Activated gamma-delta T cell treated with anti-CD3 and anti-CD28 coated beads, Interleukin-2, amount 50 U/mL, for 16 hours (primary cell): ENCODE measurements around the gene RSU1.

Source experiments
- DNase-seq: peaks from one replicate; pipeline ENCODE4 v3.0.0-alpha.2; 2020; ENCODE audit warnings: low read depth

Gene RSU1

DNA sequence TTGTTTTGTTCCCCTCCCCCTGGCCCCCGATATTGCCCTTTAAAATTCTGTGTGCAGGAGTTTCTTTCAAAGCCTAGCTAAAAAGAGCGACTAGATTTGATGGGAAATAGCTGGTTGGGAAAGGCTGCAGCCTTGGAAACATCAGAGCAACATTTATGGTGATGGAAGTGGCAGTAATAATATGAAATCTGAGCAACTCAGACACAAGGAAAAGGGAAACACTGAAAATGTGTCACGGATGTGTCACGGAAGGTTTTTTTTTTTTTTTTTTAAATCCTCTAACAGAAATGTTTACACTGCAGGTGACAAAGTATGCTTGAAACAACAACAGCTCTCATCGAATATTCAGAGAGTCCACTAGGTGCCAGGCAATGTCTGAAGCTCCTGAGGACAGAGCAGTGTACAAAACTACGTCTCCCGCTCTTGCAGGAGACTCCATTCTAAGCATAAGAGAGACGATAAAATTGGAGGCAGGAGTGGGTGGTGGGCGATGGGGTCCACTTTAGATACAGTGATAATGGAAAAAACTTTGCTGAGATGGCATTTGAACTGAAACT lies 143.0 kb downstream of the RSU1 start:
- DNase-seq, result no peak

DNA sequence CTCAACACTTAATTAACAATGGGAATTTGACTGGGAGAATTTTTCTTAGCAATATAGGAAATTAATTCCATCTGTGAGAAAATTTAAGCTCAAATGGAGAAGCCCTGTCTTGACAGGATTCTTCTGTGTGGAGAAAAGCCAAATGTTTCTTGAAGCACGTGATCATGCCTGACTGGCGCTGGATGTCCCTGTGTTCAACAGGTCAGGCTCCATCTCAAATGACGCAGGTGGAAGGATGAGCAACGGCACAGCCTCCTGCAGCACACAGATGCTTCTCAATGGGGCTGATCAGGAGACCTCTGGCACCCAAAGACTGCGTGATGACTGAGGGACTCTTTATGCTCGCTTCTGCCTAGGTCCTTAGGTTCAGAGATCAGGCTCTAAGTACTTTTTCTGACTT lies 143.8 kb downstream of the RSU1 start:
- DNase-seq, result no peak

DNA sequence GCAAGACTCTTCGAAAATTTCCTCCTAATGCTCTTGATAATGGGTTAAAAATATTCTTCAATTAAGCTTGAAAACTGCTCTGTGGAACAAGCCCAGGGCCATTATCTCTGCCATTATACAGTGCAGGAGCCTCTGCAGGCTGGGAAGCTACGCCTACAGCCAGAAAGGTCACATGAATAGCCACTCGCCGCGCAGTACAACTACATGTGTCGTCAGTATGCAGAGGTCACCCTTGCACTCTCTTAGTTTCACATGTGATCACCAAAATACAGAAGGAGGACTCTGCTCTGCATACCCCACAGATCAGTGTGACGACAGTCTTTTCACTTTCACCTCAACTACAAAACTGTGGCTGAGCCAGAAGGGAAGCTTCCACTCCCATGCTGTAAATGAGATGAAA lies 153.8 kb downstream of the RSU1 start:
- no peak for DNase-seq

DNA sequence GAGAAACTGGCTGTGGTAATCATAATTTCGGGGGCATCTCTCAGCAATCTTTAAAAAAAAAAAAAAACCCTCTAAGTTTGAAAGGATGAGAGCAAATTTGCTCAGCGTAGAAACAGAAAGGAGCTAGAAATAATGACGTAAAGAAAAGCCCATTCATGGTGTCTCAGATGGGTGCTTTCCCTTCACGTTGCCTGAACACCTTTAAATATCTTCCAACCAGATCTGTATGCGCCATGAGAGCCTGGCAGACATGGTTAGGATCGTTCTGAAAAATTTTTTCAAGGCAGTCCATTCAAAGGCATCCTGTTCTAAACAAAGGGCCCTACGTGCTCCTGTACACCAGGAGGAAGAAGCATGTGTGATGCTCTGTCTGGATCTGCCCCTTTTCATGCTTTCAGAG lies 154.3 kb downstream of the RSU1 start:
- no peak for DNase-seq

DNA sequence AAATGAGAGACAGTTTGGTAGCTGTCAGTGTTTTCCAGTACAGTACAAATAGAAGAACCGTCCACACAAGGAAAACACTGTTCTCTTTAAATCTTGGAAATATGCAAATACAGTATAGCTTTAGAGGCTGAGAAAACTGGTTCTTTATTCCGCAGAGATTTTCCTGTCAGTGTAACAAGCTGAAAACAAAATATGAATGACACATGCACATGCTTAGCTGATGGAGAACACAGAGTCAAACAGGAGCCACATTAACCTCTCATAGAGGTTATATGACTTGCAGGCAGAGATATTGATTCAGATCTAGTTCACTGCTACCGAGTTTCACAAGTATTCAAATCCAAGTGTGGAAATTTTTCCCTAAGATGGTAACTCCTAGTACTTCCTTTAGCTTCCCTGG lies 160.3 kb downstream of the RSU1 start:
- no peak for DNase-seq

DNA sequence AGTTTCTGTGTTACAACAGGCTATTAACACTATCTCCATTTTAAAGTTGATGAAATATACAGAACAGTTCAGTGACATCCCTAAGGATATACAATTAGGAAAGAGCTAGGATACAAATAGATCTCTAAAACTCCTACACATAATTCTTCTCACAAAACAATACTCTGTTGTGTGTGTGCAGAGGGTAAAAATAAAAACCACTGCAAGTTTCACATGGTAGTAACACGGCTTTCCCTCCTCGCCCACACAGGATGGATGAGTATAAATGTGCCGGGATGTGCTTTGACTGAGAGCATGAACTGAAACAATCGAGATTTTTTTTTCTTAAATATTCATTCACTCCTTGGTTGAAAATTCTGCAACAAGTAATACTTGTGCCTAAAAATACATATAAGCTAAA lies 164.0 kb downstream of the RSU1 start:
- DNase-seq, result no peak

DNA sequence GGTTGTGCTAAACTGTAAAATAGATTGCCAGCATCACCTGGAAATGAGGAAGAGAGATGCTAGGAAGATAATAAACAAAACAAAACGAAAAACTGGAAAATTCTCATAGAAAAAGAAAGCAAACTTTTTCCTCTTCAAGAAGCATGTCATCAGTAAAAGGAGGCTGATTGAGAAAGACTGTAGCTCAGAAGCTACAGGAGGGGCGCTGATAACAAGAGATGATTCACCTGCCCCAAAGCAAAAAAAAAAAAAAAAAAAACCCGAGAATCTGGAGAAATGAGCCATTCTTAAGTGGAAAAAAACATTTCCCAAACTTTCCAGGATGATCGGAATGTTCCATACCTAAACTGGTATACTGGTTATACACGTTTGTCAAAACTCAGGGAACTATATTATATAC lies 165.1 kb downstream of the RSU1 start:
- no peak for DNase-seq

DNA sequence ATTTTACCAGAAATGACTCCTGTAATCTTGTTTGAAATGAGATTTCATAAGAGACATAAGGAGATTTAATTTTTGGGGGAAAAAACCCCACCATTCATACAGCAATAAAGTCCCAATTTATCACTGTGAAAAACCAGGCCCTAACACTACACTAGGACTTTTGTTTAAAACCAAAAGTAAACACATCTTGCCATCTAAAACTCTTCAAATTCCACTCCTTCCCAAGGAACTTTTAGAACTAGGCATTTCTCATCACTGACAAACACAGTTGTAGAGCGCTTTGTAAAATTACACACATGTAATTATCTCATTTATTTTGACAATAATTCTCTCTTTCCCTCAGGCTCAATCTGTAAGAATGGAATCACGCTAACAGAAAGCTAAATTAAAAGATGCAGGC lies 167.5 kb downstream of the RSU1 start:
- DNase-seq, result no peak

DNA sequence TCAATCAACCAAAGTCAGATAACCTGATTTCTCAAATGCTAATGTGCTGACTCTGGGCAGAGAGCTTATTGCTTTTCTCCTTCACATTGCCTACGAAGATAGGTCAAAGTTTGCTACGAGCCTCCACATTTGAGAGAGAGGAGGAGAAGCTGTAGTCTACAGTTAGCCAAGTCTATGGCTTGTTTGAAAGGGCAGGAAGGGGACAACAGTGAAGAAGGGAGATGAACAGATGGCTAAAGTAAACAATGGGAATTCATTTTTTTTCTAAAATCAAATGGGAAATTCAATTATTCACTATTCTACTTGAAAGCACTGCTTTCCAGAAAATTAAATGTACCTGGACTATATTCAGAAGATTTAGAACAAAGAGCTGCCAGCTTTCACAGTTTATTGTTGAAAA lies 168.9 kb downstream of the RSU1 start:
- no peak for DNase-seq

DNA sequence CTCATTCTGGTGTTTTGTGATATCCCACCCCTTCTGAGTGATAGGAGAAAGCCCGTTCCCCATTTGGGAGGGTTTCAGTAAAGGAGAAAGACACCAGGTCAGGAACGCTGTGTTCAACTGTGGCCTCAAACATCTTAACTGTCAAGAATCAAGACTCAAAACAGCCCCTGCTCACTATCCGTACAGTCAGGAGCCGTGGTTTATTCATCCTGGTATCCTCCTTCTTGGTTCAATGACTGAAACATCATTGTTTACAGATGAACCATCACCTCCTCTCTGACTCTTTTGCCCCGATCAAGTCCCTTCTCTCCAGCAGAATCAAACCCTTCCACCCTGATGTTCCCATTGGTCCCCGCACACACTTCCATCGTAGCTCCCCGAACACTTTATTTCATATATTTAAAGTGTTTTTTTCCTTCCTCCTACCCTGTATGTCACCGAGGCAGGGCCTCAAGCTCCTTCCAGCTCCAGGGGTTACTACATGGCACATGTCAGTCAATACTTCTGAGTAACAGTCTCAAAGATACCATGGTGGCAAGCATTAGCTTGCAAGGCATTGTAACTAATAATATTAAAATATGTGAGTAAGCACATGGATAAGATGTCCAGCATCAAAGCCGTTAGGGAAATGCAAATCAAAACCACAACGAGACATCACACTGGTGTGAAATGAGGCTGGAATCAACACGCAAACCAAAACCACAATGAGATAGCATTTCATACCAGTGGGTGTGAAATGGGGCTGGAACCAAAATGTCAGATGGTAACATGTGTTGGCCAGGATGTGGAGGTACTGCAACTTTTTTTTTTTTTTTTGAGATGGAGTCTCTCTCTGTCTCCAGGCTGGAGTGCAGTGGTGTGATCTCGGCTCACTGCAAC lies 170.8 kb downstream of the RSU1 start:
- no peak for DNase-seq

DNA sequence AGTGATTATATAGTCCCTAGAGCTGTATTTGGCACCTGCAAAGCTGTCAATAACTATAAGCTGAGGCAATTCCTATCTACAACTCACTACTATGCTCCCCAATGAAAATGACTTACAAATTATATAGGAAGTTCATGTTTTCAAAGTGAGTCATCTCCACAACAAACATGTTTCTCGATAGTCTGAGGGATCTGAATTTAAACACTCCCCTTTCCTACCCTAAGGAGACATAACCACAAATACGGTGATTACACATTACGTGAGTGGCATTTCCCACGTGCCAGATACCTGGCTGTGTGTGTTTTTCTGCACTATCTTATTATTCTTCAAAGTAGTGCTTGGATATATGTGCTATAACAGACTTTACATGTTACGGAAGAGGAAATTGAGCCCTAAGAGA lies 173.1 kb downstream of the RSU1 start:
- no peak for DNase-seq

DNA sequence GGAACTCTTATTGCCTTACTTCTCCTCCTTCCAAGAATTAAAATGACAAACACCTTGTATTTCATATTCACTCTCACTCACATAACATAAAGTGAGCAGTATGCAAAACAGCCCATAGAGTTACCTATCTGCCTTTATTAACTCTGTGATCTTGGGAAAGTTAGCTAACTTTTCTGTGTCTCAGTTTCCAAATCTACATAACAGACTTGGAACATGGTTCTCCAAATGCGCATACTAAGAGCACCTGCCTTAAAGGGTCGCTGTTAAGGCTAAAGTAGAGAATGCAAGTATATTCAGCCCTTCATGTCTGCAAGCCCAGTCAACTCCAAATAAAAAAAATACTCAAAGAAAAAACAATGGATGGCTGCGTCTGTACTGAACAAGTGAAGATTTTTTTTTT lies 173.7 kb downstream of the RSU1 start:
- no peak for DNase-seq

DNA sequence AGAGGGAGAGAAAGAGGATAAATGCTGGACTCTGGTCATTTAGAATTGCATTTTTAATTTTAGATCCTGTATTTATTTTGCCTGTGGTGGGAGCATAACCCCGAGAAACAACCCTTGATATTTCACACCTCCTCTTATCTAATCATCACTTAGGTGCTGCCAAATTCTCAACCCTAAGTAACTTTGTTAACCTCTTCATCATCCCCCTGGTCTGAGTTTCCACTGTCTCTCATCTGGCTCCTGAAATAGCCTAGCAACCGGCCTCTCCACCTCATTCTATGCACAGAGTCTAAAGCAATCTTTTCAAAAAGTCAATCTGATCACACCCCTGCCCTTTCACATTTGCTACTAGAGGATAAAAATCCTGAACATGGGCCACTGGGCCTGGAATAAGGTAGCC lies 177.1 kb downstream of the RSU1 start:
- no peak for DNase-seq

DNA sequence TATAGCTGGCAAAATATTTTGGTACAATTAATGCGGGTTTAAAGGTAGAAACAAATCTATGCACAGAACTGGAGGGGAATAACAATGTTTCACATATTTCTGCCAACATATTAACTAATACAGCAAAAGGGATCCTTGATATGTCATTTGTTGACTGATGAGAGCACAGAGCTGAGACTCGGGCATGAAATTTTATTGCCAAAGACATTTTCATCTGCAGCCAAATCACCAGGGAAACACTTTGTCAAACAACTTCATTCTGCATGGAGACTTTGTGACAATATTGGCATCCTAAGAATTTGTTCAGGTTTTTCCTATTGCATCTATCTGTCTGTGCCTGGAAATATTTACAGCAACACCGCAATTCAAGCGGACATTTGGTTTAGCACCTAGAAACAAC lies 177.8 kb downstream of the RSU1 start:
- DNase-seq, result no peak

DNA sequence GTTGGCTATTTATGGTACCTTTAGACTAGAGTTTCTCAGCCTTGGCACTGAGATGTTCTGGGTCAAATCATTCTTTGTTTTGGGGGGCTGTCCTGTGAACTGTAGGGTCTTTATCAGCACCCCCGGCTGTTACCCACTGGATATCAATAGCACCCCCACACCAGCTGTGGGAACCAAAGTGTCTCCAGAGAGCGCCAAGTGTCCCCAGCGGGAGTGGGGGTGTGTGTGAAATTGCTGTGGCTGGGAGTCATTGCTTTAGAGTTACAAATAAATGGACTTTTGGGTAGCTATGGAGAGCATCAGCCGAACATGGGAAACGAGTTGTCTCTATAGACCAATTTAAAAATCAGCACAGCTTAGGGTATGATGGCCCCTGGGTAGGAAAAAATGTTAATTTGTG lies 184.2 kb downstream of the RSU1 start:
- no peak for DNase-seq

DNA sequence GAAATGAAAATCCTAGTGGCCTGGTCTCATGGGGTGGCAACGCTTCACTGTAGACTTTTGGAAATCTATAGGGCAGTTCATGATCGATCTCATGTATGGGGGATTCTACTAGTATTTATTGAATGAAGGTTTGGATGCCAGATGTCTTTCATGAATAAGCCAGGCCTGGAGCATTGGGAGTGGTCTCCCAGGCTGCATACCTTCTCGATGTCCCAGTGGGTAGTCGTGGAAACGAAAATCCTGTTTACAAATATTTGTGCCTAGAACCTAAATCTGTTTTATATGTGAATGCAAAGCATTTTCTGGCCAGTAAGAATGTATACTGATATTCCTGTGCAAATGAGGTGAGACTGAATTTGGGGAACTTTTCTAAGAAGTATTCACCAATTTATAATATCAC lies 190.5 kb downstream of the RSU1 start:
- no peak for DNase-seq

DNA sequence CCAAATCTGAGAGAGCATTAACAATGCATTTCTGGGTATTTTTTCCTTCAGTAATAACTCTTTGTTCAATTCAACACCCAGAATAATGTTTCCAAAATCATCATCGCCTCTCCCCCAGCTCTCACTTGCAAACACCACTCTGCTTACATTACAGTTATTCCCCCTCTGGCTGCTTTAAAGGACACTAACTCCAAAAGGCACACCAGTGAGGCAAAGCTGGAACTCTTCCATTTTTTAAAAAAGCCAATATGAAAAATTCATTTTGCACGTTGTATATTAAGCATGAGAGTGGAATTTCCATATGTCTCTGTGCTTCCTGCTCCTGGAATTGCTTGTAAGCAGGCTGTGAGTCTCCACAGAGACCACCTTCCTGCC lies 204.3 kb downstream of the RSU1 start:
- DNase-seq, result no peak

DNA sequence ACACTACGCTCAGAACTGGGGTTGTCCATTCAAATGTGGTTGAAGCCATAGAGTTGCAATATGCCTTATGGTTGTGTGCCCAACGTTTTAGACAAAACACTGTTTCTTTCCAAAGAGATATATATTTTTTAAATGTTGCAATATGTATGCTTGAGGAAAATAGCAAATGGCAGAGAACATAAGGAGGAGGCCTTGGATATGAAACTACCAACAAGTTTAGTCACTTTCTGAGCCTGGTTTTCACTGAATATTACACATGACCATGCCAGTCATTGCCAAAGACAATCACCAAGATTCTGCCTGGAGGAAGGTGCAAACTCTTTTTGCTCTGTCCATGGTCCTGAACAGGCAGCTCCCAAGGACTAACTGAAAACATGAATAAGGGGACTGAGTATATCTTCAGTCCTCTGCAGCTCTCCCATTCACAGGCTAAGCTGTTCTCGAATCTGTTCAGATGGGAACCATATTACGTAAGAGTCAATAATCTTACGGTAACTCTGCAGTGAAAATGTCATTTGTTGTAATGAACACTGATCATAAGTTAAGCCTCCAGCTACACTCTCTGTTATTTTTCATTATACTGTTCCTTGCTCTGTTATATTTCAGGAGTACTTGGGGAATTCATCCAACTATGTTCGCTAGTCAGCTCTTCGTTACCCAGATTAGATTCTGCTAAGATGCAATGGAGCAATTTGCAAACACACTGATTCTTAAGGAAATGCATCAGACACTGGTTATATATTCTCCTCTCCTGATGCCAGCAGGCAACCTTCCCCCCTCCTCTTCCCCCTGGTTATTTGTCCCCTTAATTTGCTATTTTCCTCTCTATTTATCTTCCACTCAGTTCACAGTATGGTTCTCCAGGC lies 204.9 kb downstream of the RSU1 start:
- DNase-seq, result no peak

DNA sequence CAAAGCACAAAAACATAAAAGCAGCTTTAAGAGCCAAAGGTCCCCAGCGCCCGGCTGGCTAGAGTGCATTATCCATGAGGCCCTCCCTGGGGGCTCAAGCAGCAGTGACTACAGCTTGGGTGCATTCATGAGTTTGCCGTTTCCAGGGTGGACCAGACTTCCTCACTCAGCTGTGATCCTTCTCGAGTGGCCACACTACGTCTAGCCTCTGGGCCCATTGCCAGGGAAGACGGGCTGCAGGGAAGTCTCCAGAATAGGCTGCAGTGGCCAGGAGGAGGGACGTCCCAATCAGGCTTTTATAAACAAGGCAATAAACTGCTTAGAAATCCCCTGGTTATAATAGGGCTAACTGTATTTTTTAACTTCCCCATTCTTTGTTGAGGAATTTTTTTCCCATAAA lies 206.2 kb downstream of the RSU1 start:
- no peak for DNase-seq

DNA sequence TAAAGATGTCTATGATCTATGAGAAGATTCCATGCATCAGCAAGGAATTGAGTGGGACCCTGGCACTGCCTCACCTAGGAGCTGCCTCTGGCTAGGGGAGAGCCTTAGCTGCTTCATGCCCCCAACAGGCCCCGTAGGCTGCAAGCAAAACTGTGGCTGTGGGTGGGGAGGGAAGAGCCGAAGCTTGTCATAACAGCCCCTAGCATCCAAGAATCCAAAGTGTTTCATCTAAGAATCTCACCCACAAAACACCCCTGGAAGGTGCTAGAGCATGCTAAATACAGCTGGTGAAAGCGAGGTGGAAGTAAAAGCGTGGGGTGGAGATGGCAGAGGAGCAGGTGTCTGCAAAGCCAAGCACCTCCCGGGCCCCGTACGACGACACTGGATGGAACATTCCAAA lies 208.0 kb downstream of the RSU1 start:
- no peak for DNase-seq

DNA sequence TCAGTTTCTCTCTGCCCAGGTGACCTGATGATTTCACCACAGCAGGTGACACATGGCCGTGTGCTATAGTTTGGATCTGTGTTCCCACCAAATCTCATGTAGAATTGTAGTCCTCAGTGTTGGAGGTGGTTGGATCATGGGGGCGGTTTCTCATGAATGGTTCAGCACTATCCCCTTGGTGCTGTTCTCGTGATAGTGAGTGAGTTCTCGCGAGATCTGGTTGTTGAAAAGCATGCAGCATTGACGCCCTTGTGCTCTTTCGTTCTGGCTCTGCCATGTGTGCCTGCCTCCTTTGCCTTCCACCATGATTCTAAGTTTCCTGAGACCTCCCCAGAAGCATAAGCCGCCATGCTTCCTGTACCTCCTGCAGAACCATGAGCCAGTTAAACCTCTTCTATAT lies 210.3 kb downstream of the RSU1 start:
- DNase-seq, result no peak

DNA sequence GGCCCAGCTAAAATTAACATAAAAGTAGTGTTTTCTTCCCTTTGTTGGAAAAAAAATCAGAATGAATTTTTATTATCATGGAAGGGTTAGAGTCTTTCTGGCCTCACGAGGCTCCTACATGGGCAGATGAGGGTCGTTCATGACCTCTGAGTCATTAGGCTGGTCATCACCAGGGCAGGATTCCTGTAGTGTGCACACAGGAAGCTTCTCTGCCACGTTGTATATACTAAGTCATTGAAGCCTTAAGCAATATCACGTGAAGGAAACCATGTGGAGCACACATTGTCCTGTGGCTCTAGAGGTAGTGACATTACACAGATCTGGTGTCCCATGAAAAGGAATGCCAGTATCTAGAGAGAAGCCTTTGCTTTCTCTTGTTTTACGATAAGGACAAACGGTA lies 210.8 kb downstream of the RSU1 start:
- DNase-seq, result no peak

DNA sequence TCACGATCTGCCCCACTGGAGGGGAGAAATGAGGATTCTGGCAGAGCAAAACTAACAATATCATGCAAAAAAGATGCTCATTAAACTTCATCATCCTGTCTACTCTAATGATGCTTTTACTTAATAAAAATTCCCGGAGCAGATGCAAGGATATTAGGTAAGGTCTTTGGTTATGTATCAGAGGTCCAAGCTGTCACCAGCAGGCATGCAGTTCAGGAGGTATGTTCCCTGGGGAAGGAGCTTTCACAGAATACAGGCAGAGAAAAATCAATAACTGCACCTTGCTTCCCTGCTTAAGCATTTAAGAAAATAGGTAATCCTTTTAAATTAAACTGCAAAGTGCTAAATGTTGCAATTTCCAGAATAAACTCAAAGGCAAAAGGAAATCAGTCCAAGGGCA lies 213.9 kb downstream of the RSU1 start:
- DNase-seq, result no peak
